Neural cell (in vitro differentiated cells): ENCODE measurements around the gene SLC10A4. TPM values are rescaled to one million over a fixed set of nuclear protein-coding genes. Genes with fewer than 3 reads are reported as not detected.
"Not testable (repeated sequence)": the region's sequence is repeated elsewhere in the genome, so short reads cannot be mapped to it uniquely, and the experiment has no call there.

Source experiments
- H2AFZ ChIP-seq: fragments of 200-600, 300-800 bp; sonication (generic), shearing (Covaris generic); 2 replicates; pipeline ENCODE4 v1.6.0; 2014; ENCODE audit warnings: low read depth, mild to moderate bottlenecking, antibody characterized with exemption, low read length, moderate library complexity
- H3F3A ChIP-seq: fragments of 200-600 bp; shearing (Covaris generic); 2 replicates; pipeline ENCODE4 v1.6.1; 2016; ENCODE audit warnings: mild to moderate bottlenecking, moderate library complexity, mixed read lengths, antibody characterized with exemption, low read length; ENCODE audit not compliant: insufficient read depth, poor library complexity, severe bottlenecking
- H3K27ac ChIP-seq: fragments of 200-600, 300-800 bp; sonication (generic), shearing (Covaris generic); 2 replicates; pipeline ENCODE4 v1.5.1; 2014; ENCODE audit warnings: mild to moderate bottlenecking, low read length, moderate library complexity
- H3K27me3 ChIP-seq: fragments of 300-800, 200-600 bp; sonication (generic), shearing (Covaris generic); 2 replicates; pipeline ENCODE4 v1.6.0; 2014; ENCODE audit warnings: mild to moderate bottlenecking, low read depth, low read length, moderate library complexity; ENCODE audit not compliant: insufficient read depth
- H3K36me3 ChIP-seq: fragments of 300-800, 200-600 bp; sonication (generic), shearing (Covaris generic); 2 replicates; pipeline ENCODE4 v1.5.1; 2014; ENCODE audit warnings: mild to moderate bottlenecking, antibody characterized with exemption, low read length, moderate library complexity; ENCODE audit not compliant: insufficient read depth
- H3K4me2 ChIP-seq: fragments of 300-800, 200-600 bp; sonication (generic), shearing (Covaris generic); 2 replicates; pipeline ENCODE4 v1.6.0; 2014; ENCODE audit warnings: mild to moderate bottlenecking, low read length
- H3K4me3 ChIP-seq: fragments of 300-800, 200-600 bp; sonication (generic), shearing (Covaris generic); 2 replicates; pipeline ENCODE4 v1.5.1; 2014; ENCODE audit warnings: mild to moderate bottlenecking, low read length, moderate library complexity
- H3K79me2 ChIP-seq: fragments of 200-600 bp; shearing (Covaris generic); replicated peaks from 2 replicates; pipeline ENCODE4 v1.6.0; 2014; ENCODE audit warnings: mild to moderate bottlenecking, low read length, moderate library complexity; ENCODE audit not compliant: insufficient read depth
- H3K9ac ChIP-seq: fragments of 300-800, 200-600 bp; sonication (generic), shearing (Covaris generic); 2 replicates; pipeline ENCODE4 v1.6.1; 2016; ENCODE audit warnings: mild to moderate bottlenecking, low read length, mixed read lengths
- H3K9me2 ChIP-seq: fragments of 200-600 bp; shearing (Covaris generic); 2 replicates; pipeline ENCODE4 v1.6.1; 2016; ENCODE audit warnings: mild to moderate bottlenecking, low read length, mixed read lengths; ENCODE audit not compliant: insufficient read depth
- H3K9me3 ChIP-seq: fragments of 200-600, 300-800 bp; sonication (generic), shearing (Covaris generic); 2 replicates; pipeline ENCODE4 v1.6.1; 2016; ENCODE audit warnings: mild to moderate bottlenecking, mixed run types, low read length, moderate library complexity, mixed read lengths
- H4K20me1 ChIP-seq: fragments of 200-600 bp; shearing (Covaris generic); 2 replicates; pipeline ENCODE4 v1.6.1; 2016; ENCODE audit warnings: mild to moderate bottlenecking, mixed run types; ENCODE audit not compliant: insufficient read depth
- EP300 ChIP-seq: fragments of 450-650 bp; conservative IDR thresholded peaks from 2 replicates; pipeline ENCODE4 v1.6.1; 2014; ENCODE audit warnings: antibody characterized with exemption, mild to moderate bottlenecking, moderate library complexity; ENCODE audit not compliant: poor library complexity, severe bottlenecking
- EZH2 ChIP-seq: fragments of 200-600, 300-800 bp; shearing (Covaris generic), sonication (generic); IDR thresholded peaks from 2 replicates; pipeline ENCODE4 v1.6.1; 2014; ENCODE audit warnings: antibody characterized with exemption, low read length, borderline replicate concordance, mild to moderate bottlenecking; ENCODE audit not compliant: insufficient read depth, poor library complexity, severe bottlenecking
- MXI1 ChIP-seq: fragments of 450-650 bp; conservative IDR thresholded peaks from 2 replicates; pipeline ENCODE4 v1.6.1; 2014; ENCODE audit warnings: antibody characterized with exemption, mild to moderate bottlenecking; ENCODE audit not compliant: poor library complexity, severe bottlenecking
- POLR2AphosphoS5 ChIP-seq: IDR thresholded peaks from 2 replicates; pipeline ENCODE4 v1.6.1; 2012
- RAD21 ChIP-seq: fragments of 450-650 bp; conservative IDR thresholded peaks from 2 replicates; pipeline ENCODE4 v1.6.1; 2014; ENCODE audit warnings: antibody characterized with exemption, mild to moderate bottlenecking, moderate library complexity
- SMC3 ChIP-seq: fragments of 450-650 bp; conservative IDR thresholded peaks from 2 replicates; pipeline ENCODE4 v1.6.1; 2014; ENCODE audit warnings: antibody characterized with exemption, mild to moderate bottlenecking, moderate library complexity; ENCODE audit not compliant: poor library complexity
- TAF1 ChIP-seq: IDR thresholded peaks from 2 replicates; pipeline ENCODE4 v1.6.1; 2012; ENCODE audit warnings: low read depth
- polyA plus RNA-seq: library from polyadenylated mRNA; depleted of rRNA; stranded (reverse); fragments of >200 nt; gene quantifications from 2 replicates; pipeline ENCODE4 v1.2.3, GENCODE V29; 2014
- TF ChIP-seq, protein P1 (sequence below): IDR thresholded peaks from 2 replicates; pipeline ENCODE4 v1.6.1; 2012; ENCODE audit warnings: borderline replicate concordance
- TF ChIP-seq, protein P2 (sequence below): fragments of 450-650 bp; IDR thresholded peaks from 2 replicates; pipeline ENCODE4 v1.5.1; 2014; ENCODE audit warnings: antibody characterized with exemption, mild to moderate bottlenecking, moderate library complexity; ENCODE audit not compliant: poor library complexity, severe bottlenecking

Gene SLC10A4
- polyA plus RNA-seq, 1 donor from 2014 or later = 14.5 TPM

DNA sequence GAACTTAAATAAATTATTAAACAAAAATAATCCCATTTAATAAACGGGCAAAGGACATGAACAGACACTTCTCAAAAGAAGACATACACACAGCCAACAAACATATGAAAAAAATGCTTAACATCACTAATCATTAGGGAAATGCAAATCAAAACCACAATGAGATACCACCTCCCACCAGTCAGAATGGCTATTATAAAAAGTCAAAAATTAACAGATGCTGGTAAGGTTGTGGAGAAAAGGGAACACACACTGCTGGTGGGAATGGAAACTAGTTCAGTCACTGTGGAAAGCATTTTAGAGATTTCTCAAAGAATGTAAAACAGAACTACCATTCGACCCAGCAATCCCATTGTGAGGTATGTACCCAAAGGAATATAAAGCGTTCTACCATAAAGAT lies 31.5 kb upstream of the SLC10A4 start:
- not testable (repeated sequence) for H3K36me3 ChIP-seq, H3K27ac ChIP-seq, H3K9ac ChIP-seq, H3K79me2 ChIP-seq, H3K27me3 ChIP-seq, H3F3A ChIP-seq, H3K9me2 ChIP-seq, H3K4me2 ChIP-seq, H3K9me3 ChIP-seq, H3K4me3 ChIP-seq, H2AFZ ChIP-seq, H4K20me1 ChIP-seq

DNA sequence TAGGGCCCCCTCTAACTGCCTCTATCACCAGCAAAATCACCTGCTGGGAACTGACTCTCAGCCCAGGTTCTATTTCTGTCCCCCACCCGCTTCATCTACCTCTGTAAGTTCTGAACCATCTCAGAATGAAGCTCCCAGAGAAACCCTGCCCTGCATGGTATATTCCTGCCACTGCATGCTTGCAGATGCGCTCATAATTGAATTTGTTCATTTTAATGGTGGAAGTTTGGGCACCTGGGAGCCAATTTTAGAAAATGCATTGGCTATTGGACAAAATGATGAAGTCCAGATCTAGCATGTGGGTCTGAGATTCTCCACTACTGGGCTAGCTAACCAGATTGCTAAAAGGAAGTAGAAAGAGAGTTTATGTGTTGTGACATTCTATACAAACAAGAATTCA lies 28.6 kb upstream of the SLC10A4 start:
- Histone ChIP-seq H3K36me3 (no peaks in the 10 kb centered on the region), H3F3A (no peaks in the 10 kb centered on the region), H3K4me2 (no peak overlapping the region), H3K9ac (no peak overlapping the region), H2AFZ (no peak overlapping the region), H3K9me3 (no peaks in the 10 kb centered on the region), H3K27ac (no peak overlapping the region), H3K9me2 (no peaks in the 10 kb centered on the region), H4K20me1 (no peaks in the 10 kb centered on the region), H3K4me3 (no peak overlapping the region), H3K79me2 (no peaks in the 10 kb centered on the region), H3K27me3 (no peaks in the 10 kb centered on the region)
- TF ChIP-seq MXI1 = no peak
- TF ChIP-seq SMC3 = no peak
- no peak for TF ChIP-seq EZH2
- TF ChIP-seq, protein P1, sequence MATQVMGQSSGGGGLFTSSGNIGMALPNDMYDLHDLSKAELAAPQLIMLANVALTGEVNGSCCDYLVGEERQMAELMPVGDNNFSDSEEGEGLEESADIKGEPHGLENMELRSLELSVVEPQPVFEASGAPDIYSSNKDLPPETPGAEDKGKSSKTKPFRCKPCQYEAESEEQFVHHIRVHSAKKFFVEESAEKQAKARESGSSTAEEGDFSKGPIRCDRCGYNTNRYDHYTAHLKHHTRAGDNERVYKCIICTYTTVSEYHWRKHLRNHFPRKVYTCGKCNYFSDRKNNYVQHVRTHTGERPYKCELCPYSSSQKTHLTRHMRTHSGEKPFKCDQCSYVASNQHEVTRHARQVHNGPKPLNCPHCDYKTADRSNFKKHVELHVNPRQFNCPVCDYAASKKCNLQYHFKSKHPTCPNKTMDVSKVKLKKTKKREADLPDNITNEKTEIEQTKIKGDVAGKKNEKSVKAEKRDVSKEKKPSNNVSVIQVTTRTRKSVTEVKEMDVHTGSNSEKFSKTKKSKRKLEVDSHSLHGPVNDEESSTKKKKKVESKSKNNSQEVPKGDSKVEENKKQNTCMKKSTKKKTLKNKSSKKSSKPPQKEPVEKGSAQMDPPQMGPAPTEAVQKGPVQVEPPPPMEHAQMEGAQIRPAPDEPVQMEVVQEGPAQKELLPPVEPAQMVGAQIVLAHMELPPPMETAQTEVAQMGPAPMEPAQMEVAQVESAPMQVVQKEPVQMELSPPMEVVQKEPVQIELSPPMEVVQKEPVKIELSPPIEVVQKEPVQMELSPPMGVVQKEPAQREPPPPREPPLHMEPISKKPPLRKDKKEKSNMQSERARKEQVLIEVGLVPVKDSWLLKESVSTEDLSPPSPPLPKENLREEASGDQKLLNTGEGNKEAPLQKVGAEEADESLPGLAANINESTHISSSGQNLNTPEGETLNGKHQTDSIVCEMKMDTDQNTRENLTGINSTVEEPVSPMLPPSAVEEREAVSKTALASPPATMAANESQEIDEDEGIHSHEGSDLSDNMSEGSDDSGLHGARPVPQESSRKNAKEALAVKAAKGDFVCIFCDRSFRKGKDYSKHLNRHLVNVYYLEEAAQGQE = no peak
- TF ChIP-seq EP300 = no peak
- no peak for TF ChIP-seq TAF1
- TF ChIP-seq, protein P2, sequence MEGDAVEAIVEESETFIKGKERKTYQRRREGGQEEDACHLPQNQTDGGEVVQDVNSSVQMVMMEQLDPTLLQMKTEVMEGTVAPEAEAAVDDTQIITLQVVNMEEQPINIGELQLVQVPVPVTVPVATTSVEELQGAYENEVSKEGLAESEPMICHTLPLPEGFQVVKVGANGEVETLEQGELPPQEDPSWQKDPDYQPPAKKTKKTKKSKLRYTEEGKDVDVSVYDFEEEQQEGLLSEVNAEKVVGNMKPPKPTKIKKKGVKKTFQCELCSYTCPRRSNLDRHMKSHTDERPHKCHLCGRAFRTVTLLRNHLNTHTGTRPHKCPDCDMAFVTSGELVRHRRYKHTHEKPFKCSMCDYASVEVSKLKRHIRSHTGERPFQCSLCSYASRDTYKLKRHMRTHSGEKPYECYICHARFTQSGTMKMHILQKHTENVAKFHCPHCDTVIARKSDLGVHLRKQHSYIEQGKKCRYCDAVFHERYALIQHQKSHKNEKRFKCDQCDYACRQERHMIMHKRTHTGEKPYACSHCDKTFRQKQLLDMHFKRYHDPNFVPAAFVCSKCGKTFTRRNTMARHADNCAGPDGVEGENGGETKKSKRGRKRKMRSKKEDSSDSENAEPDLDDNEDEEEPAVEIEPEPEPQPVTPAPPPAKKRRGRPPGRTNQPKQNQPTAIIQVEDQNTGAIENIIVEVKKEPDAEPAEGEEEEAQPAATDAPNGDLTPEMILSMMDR = no peak
- no peak for TF ChIP-seq RAD21
- no peak for TF ChIP-seq POLR2AphosphoS5

GRCh38 chr4:48461000-48461399 lies 22.1 kb upstream of the SLC10A4 start:
- H4K20me1 ChIP-seq = no peaks in the 10 kb centered on the region
- no peak for TF ChIP-seq TAF1
- TF ChIP-seq MXI1 = no peak
- TF ChIP-seq SMC3 = no peak
- TF ChIP-seq, protein P1 = no peak
- no peak for TF ChIP-seq EZH2
- H3K36me3 ChIP-seq = no peaks in the 10 kb centered on the region
- H3K79me2 ChIP-seq = no peaks in the 10 kb centered on the region
- H2AFZ ChIP-seq = no peak overlapping the region
- no peaks in the 10 kb centered on the region for H3K9me3 ChIP-seq
- H3K4me2 ChIP-seq = no peak overlapping the region
- H3K27me3 ChIP-seq = no peaks in the 10 kb centered on the region
- H3F3A ChIP-seq = no peaks in the 10 kb centered on the region
- no peak overlapping the region for H3K9ac ChIP-seq
- H3K27ac ChIP-seq = no peak overlapping the region
- no peak overlapping the region for H3K4me3 ChIP-seq
- no peaks in the 10 kb centered on the region for H3K9me2 ChIP-seq
